COLO668 (cell line): ENCODE results near the gene SCAF4.
"Not testable (repeated sequence)": the region's sequence is repeated elsewhere in the genome, so short reads cannot be mapped to it uniquely, and the experiment has no call there.

ENCODE experiments used
- DNase-seq: peaks from one replicate; lab custom pipeline; 2025; ENCODE audit not compliant: unreplicated experiment; lab: John Stamatoyannopoulos, UW

The SCAF4 gene

DNA sequence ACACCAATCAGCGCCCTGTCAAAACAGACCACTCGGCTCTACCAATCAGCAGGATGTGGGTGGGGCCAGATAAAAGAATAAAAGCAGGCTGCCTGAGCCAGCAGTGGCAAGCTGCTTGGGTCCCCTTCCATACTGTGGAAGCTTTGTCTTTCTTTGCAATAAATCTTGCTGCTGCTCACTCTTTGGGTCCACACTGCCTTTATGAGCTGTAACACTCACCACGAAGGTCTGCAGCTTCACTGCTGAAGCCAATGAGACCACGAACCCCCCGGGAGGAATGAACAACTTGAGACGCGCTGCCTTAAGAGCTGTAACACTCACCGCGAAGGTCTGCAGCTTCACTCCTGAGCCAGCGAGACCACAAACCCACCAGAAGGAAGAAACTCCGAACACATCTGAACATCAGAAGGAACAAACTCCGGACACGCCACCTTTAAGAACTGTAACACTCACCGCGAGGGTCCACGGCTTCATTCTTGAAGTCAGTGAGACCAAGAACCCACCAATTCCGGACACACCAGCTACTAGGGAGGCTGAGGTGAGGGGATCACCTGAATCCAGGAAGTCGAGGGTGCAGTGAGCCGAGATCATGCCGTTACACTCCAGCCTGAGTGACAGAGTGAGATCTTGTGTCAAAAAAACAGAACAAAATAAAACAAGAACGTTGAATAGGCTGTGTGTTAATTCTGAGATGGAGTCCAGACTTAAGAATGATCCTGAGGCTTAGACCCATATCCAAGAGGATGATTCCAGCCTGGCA, 76.9 kb downstream of the SCAF4 start:
- DNase-seq, result not testable (repeated sequence)

DNA sequence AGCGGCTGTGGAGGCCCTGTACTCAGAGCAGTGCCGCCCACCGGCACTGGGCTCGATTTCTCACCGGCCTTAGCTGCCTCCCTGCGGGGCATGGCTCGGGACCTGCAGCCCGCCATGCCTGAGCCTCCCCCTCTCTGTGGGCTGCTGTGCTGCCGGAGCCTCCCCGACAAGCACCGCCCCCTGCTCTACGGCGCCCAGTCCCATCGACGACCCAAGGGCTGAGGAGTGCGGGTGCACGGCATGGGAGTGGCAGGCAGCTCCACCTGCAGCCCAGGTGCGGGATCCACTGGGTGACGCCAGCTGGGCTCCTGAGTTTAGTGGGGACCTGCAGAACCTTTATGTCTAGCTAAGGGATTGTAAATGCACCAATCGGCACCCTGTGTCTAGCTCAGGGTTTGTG, 77.6 kb downstream of the SCAF4 start:
- DNase-seq, result no peak

DNA sequence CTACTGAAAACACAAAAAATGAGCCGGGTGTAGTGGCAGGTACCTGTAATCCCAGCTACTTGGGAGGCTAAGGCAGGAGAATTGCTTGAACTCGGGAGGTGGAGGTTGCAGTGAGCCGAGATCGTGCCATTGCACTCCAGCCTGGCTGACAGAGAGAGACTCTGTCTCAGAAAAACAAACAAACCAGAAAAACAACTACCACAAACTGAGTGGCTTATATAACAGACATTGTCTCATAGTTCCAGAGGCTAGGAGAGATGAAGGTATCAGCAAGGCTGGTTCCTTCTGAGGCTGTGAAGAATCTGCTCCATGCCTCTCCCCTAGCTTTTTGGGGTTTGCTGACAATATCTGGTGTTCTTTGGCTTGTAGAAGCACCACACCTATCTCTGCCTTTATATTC, 80.4 kb downstream of the SCAF4 start:
- DNase-seq, result not testable (repeated sequence)

DNA sequence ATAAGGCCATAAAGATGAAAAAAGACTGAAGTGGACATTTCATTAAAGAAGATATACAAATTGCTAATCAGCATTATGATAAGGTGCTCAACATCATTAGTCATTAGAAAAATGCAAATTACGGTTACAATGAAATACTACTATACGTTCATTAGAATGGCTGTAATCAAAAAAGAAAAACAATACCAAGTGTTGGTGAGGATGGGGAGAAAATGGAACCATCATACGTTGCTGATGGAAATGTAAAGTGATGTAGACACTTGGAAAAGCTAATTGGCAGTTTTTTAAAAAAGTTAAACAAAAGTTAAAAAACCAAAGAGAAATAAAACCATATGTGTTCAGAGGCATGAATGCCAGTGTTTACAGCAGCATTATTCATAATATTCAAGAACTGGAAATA, 81.0 kb downstream of the SCAF4 start:
- DNase-seq, result no peak

DNA sequence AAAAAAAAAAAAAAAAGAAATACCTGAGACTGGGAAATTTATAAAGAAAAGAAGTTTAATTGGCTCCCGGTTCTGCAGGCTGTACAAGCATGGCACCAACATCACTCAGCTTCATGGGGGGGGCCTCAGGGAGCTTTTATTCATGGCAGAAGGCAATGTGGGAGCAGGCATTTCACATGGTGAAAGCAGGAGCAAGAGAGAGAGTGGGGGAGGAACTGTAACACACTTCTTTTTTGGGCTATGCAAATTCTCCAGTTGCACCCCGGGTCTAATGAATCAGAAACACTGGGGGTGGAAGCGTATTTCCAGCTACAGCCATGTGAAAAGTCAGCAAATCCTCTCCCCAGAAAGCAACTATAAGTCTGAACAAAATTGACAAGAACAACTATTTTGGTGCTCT, 84.3 kb downstream of the SCAF4 start:
- DNase-seq, result no peak

DNA sequence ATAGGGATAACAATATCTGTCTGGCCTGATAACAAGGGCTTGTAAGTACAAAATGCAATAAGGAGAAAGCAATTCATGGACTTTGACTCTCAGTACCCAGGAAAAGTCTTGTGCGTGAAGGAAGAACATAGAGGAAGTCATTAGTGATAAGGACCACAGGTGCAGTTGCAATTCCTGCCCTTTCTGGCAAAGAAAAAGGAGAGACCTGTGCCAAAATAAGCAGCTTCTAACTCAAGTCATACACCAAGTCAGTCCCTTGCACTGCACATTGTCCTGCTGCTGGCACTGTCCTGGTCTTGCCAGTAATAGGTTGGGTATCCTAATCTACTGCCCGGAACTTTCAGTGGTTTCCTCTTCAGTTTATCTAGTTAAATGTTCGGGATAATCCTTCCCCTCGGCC, 87.3 kb downstream of the SCAF4 start:
- no peak for DNase-seq

DNA sequence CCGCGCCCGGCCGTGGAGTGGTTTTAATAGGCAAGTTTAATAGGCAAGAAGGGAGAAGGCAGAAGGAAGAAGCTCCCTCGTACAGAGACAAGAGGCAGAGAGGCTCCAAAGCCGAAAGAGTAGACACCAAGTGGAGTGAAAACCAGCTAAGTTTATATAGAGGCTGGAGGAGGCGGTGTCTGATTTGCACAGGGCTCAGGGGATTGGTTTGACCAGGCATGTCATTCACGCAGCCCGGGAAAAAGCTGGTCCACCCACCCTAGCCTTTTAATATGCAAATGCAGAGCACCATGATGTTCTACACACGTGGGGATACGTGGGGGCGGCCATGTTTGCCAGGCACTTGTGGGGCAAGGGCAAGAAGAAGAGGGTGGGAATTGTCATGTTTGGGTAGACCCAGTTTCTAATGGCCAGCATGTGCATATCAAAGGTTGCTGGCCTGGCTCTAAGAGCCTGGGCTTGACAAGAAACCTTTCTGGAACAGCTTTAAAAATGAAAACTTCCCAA, 90.4 kb downstream of the SCAF4 start:
- DNase-seq, result no peak

DNA sequence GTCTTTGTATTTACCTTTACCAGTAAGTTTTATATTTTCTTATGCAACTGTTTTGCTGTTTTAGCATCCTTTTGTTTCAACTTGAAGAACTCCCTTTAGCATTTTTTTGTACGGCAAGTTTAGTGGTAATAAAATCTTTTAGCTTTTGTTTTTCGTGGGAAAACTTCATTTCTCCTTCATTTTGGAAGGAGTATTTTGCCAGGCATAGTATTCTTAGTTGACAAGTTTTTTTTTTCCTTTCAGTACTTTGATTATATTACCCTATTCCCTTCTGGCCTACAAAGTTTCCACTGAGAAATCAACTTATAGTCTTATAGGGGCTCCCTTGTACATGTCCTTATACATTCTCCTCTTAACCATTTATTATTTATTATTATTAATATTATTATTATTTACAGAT, 95.0 kb downstream of the SCAF4 start:
- no peak for DNase-seq

DNA sequence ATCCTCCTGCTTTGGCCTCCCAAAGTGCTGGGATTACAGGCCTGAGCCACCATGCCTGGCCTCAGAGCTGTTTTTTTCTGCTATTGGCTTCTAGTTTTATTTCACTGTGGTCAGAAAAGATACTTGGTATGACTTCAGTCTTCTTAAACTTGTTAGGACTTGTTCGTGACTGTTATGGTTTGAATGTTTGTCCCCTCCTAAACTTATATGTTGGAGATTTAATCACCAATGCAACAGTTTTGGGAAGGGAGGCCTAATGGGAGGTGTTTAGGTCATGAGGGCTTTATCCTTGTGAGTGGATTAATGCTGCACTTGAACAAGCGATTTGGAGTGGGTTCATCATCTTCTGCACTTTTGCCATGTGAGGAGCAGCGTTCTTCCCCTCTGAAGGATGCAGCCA, 96.9 kb downstream of the SCAF4 start:
- DNase-seq, result no peak

DNA sequence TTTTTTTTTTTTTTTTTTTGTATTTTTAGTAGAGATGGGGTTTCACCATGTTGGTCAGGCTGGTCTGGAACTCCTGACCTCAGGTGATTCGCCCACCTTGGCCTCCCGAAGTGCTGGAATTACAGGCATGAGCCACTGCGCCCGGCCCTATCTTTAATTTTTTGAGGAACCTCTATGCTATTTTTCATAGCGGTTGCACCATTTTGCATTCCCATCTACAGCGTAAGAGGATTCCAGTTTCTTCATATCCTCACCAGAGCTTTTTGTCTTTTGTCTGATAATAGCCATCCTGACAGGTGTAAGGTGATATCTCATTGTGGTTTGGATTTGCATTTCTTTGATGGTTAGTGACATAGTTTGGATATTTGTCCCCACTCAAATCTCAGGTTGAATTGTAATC, 100.0 kb downstream of the SCAF4 start:
- DNase-seq, result not testable (repeated sequence)

DNA sequence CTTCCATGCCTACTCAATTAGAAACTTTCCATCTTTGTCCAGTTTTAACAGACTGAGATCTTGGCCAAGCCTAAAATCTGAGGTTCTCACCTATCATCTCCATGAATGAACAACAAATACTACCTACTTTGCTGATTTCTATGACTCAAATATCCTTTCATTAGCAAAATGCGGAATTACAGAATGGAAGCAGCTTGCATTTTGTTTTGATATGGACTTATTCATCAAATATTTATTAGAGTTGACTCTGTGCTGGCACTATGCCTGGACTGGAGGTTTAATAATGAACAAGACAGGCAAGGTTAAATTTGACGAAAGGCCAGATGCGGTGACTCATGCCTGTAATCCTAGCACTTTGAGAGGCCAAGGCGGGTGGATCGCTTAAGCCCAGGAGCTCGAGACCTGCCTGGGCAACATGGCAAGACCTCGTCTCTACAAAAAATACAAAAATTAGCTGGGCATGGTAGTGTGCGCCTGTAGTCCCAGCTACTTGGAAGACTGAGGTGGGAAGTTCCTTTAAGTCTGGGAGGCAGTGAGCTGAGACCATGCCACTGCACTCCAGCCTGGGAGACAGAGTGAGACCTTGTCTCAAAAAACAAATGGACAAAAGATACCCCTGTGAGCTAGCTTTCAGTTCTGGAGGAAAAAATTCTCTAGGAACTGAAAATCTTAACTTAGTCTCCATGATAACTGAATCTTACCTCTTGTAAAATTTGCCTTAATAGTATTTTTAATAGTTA, 101.8 kb downstream of the SCAF4 start:
- peak; percentile 76 for DNase-seq

DNA sequence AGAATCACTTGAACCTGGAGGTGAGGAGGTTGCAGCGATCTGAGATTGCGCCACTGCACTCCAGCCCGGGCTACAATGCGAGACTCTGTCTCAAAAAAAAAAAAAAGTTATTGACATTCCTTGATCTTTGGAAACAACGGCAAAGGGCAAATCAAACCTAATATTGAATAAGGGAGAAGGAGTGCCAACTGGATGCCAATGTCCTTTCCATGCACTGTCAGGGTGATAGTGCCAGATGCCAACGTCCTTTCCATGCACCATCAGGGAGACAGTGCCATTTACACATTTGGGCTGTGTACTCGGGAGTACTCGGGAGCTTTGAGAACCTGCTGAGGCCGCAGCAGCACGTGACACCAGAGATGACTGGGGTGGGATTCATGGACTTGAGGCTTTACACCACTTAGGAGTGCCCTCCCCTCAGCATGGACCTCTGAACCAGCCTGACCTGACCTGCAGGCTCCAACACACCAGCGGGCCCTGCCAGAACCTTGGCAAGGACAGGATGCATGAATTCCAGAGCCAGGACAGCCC, 106.9 kb downstream of the SCAF4 start:
- no peak for DNase-seq

DNA sequence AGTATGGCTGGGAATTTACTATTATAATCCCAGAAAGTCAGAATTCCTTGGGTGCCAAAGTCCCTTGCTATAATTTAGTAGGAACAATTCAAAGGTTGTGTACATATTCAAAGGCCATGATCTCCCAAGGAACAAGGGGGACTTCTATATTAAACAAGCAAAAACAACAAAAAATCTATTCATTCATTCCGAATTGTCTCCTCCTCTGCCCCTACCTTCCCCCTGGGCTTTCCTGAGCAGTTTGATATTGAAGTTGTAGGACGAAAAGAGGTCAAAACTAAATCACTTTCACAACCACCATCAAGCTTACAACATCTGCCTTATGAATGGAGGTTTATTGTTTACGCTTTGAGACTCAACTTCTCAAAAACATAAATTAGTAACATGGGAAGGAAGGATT, 107.7 kb downstream of the SCAF4 start:
- no peak for DNase-seq

DNA sequence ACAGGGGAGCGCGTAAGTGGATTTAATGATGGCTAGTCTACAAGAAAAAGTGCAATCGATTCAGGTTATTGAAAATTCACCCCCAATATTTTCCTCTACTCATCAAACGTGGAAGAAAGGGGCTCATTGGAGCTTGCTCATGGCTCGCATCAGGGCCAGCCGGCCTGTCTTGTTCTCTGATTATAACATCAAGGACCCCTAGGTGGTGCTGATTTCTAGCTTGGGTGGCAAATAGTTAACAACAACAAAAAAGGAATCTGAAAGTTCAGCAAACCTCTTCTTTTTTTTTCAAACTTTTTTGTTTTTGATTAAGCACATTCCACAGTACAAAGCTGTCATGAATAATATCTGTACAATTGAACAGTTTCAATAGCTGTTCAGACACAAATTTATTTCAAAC, 108.3 kb downstream of the SCAF4 start:
- DNase-seq, result no peak

DNA sequence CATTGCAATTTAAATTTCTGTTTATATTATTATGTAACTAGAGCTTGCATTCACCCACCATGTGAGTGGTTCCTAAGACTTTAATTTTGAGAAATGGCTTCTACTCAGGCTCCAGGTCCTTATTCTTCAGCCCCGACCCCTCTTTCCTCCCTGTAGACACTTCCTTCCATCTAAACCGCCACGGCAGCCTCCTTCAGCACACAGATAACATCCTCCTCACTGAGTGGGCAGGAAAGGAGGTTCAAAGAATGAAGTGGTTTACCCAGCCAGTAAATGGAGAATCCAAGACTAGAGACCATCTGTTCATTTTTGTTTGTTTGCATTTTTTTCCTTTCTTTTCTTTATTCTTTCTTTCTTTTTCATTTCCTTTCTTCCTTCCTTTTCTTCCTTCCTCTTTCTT, 109.5 kb downstream of the SCAF4 start:
- no peak for DNase-seq
